GM12872 (cell line): Measurements from ENCODE around the gene CCDC192.

Experiments
- TF ChIP-seq, protein P1 (sequence below): IDR thresholded peaks from 3 replicates; pipeline ENCODE4 v1.5.1; 2011; ENCODE audit warnings: low read depth, mild to moderate bottlenecking, low read length, moderate library complexity; ENCODE audit not compliant: insufficient read depth

Gene CCDC192

GRCh38 chr5:127774221-127774620 is 71.0 kb downstream of the CCDC192 start:
- TF ChIP-seq, protein P1, sequence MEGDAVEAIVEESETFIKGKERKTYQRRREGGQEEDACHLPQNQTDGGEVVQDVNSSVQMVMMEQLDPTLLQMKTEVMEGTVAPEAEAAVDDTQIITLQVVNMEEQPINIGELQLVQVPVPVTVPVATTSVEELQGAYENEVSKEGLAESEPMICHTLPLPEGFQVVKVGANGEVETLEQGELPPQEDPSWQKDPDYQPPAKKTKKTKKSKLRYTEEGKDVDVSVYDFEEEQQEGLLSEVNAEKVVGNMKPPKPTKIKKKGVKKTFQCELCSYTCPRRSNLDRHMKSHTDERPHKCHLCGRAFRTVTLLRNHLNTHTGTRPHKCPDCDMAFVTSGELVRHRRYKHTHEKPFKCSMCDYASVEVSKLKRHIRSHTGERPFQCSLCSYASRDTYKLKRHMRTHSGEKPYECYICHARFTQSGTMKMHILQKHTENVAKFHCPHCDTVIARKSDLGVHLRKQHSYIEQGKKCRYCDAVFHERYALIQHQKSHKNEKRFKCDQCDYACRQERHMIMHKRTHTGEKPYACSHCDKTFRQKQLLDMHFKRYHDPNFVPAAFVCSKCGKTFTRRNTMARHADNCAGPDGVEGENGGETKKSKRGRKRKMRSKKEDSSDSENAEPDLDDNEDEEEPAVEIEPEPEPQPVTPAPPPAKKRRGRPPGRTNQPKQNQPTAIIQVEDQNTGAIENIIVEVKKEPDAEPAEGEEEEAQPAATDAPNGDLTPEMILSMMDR: no peak

GRCh38 chr5:127776477-127776876 is 73.3 kb downstream of the CCDC192 start:
- TF ChIP-seq, protein P1: no peak

DNA sequence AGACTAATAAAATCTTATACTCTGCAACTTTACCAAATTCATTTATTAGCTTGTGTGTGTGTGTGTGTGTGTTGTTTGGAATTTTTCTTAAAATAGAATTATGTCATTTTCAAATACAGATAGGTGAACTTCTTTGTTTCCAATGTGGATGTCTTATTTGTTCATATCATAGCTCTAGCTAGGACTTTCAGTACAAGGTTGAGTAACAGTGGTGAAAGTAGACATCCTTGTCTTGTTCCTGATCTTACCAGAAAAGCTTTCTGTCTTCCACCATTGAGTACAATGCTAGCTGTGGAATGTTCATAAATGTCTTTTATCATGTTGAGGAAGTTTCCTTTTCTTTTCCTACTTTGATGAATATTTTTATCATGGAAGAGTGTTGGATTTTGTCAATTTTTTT is 74.8 kb downstream of the CCDC192 start:
- TF ChIP-seq, protein P1: no peak

DNA sequence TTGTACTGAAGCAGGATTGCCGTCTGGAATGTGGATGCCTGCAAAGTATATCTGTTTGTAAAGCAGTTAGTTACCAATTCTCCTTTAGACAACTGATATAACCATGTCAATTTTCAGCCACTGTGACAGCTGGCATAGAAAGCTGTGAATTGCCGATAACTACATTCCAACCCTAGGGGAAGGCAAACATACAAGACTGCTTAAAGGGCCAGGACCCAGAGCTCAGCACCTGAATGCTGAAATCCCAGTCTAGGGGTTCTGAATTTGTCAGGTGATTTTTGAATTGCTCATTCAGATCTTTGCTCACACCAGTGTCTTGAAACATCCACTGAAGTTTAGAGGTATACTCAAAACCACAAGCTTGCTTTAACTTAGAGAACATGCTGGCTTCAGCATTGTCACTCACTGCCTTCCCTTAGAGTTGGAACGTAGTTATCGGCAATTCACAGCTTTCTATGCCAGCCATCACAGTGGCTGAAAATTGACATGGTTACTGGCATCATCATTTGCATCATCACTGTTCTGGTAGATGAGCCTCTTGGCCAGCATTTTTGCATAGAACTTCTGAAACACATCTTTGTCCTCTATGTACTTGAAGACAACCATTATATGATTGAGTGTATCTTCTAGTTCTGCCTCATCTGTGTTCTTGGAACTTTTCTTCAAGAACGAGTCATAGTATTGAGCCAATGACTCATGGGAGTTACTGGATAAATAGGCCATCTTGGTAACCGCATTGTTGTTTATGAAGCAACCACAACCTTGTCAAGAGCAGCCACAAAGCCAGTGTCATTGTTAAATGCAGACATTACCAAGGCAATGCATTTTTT is 82.1 kb downstream of the CCDC192 start:
- TF ChIP-seq, protein P1: no peak

DNA sequence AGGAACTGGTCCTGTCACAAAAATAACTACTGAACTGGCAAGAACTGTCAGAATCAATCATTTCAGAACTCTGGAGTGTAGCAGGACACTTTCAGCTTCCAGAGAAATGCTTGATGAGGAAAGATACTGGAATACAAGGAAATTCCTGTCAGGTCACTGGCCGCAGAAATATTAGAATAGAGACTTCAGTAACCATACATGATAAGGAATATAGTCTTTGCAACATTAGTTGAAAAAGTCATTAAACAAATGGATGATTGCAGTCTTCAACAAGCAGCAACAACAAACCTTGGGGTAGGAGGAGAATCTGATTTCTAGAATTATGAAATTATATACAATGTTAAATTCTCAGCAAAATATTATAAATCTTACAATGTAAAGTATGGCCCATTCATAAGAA is 88.2 kb downstream of the CCDC192 start:
- TF ChIP-seq, protein P1: no peak

DNA sequence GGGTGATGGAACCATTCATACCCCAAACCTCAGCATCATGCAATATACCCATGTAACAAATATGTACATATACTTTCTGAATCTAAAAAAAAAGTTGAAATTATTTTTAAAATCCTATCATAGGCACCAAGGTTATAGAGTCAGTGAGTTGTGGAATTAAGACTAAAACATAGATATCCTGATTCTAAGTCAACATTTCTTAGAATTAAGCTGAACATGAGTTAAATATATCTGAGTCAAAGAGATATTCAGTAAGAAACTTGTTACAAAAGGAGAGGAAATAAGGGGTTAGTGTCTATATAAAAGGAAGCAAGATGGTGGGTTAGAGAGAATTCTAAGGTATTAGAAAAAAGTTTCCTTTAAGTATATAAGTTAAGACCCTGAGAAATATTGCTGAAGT is 89.9 kb downstream of the CCDC192 start:
- TF ChIP-seq, protein P1: no peak

- TF ChIP-seq, protein P1: no peak
Observed at GRCh38 chr5:127793879-127794278, 90.7 kb downstream of the CCDC192 start.
